Neural cell (in vitro differentiated cells): ENCODE measurements around the gene TMPRSS3. TPM values are rescaled to one million over a fixed set of nuclear protein-coding genes. Genes with fewer than 3 reads are reported as not detected.

Source experiments
- H2AFZ ChIP-seq: fragments of 200-600, 300-800 bp; sonication (generic), shearing (Covaris generic); 2 replicates; pipeline ENCODE4 v1.6.0; 2014; ENCODE audit warnings: low read depth, mild to moderate bottlenecking, antibody characterized with exemption, low read length, moderate library complexity
- H3F3A ChIP-seq: fragments of 200-600 bp; shearing (Covaris generic); 2 replicates; pipeline ENCODE4 v1.6.1; 2016; ENCODE audit warnings: mild to moderate bottlenecking, moderate library complexity, mixed read lengths, antibody characterized with exemption, low read length; ENCODE audit not compliant: insufficient read depth, poor library complexity, severe bottlenecking
- H3K27ac ChIP-seq: fragments of 200-600, 300-800 bp; sonication (generic), shearing (Covaris generic); 2 replicates; pipeline ENCODE4 v1.5.1; 2014; ENCODE audit warnings: mild to moderate bottlenecking, low read length, moderate library complexity
- H3K27me3 ChIP-seq: fragments of 300-800, 200-600 bp; sonication (generic), shearing (Covaris generic); 2 replicates; pipeline ENCODE4 v1.6.0; 2014; ENCODE audit warnings: mild to moderate bottlenecking, low read depth, low read length, moderate library complexity; ENCODE audit not compliant: insufficient read depth
- H3K36me3 ChIP-seq: fragments of 300-800, 200-600 bp; sonication (generic), shearing (Covaris generic); 2 replicates; pipeline ENCODE4 v1.5.1; 2014; ENCODE audit warnings: mild to moderate bottlenecking, antibody characterized with exemption, low read length, moderate library complexity; ENCODE audit not compliant: insufficient read depth
- H3K4me2 ChIP-seq: fragments of 300-800, 200-600 bp; sonication (generic), shearing (Covaris generic); 2 replicates; pipeline ENCODE4 v1.6.0; 2014; ENCODE audit warnings: mild to moderate bottlenecking, low read length
- H3K4me3 ChIP-seq: fragments of 300-800, 200-600 bp; sonication (generic), shearing (Covaris generic); 2 replicates; pipeline ENCODE4 v1.5.1; 2014; ENCODE audit warnings: mild to moderate bottlenecking, low read length, moderate library complexity
- H3K79me2 ChIP-seq: fragments of 200-600 bp; shearing (Covaris generic); replicated peaks from 2 replicates; pipeline ENCODE4 v1.6.0; 2014; ENCODE audit warnings: mild to moderate bottlenecking, low read length, moderate library complexity; ENCODE audit not compliant: insufficient read depth
- H3K9ac ChIP-seq: fragments of 300-800, 200-600 bp; sonication (generic), shearing (Covaris generic); 2 replicates; pipeline ENCODE4 v1.6.1; 2016; ENCODE audit warnings: mild to moderate bottlenecking, low read length, mixed read lengths
- H3K9me2 ChIP-seq: fragments of 200-600 bp; shearing (Covaris generic); 2 replicates; pipeline ENCODE4 v1.6.1; 2016; ENCODE audit warnings: mild to moderate bottlenecking, low read length, mixed read lengths; ENCODE audit not compliant: insufficient read depth
- H3K9me3 ChIP-seq: fragments of 200-600, 300-800 bp; sonication (generic), shearing (Covaris generic); 2 replicates; pipeline ENCODE4 v1.6.1; 2016; ENCODE audit warnings: mild to moderate bottlenecking, mixed run types, low read length, moderate library complexity, mixed read lengths
- H4K20me1 ChIP-seq: fragments of 200-600 bp; shearing (Covaris generic); 2 replicates; pipeline ENCODE4 v1.6.1; 2016; ENCODE audit warnings: mild to moderate bottlenecking, mixed run types; ENCODE audit not compliant: insufficient read depth
- EP300 ChIP-seq: fragments of 450-650 bp; conservative IDR thresholded peaks from 2 replicates; pipeline ENCODE4 v1.6.1; 2014; ENCODE audit warnings: antibody characterized with exemption, mild to moderate bottlenecking, moderate library complexity; ENCODE audit not compliant: poor library complexity, severe bottlenecking
- EZH2 ChIP-seq: fragments of 200-600, 300-800 bp; shearing (Covaris generic), sonication (generic); IDR thresholded peaks from 2 replicates; pipeline ENCODE4 v1.6.1; 2014; ENCODE audit warnings: antibody characterized with exemption, low read length, borderline replicate concordance, mild to moderate bottlenecking; ENCODE audit not compliant: insufficient read depth, poor library complexity, severe bottlenecking
- POLR2AphosphoS5 ChIP-seq: IDR thresholded peaks from 2 replicates; pipeline ENCODE4 v1.6.1; 2012
- SMC3 ChIP-seq: fragments of 450-650 bp; conservative IDR thresholded peaks from 2 replicates; pipeline ENCODE4 v1.6.1; 2014; ENCODE audit warnings: antibody characterized with exemption, mild to moderate bottlenecking, moderate library complexity; ENCODE audit not compliant: poor library complexity
- TAF1 ChIP-seq: IDR thresholded peaks from 2 replicates; pipeline ENCODE4 v1.6.1; 2012; ENCODE audit warnings: low read depth
- polyA plus RNA-seq: library from polyadenylated mRNA; depleted of rRNA; stranded (reverse); fragments of >200 nt; gene quantifications from 2 replicates; pipeline ENCODE4 v1.2.3, GENCODE V29; 2014
- small RNA-seq, 3 experiments: library from RNA; depleted of rRNA; stranded (forward); fragments of <200 nt; gene quantifications; one replicate each; pipeline ENCODE3, GENCODE V24; 2012

Gene TMPRSS3
- polyA plus RNA-seq, 1 donor from 2014 or later, result 0.12 TPM

DNA sequence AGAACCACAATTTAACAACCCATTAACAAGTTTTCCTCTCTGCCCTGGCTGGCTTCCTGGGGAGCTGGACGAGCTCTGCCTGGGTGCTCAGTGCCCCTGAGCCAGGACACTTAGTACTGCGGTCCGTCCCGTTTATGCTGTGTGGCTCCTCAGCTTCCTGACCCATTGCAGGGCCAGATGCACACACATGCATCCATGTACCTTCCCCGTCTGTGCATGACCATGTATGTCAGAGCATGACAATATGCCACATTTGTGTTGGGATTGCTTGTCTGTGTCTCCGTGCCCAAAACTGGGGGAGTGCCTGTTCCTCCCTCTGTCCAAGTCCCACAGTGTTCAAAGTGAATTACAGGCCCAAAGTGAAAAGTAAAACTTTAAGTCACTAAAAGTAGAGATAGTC is 71.0 kb downstream of the TMPRSS3 start:
- Histone ChIP-seq H3K9ac (no peak overlapping the region), H3K4me3 (no peak overlapping the region), H2AFZ (no peak overlapping the region), H3K9me3 (no peaks in the 10 kb centered on the region), H3K79me2 (no peaks in the 10 kb centered on the region), H3K27me3 (no peaks in the 10 kb centered on the region), H3K27ac (no peak overlapping the region), H3K4me2 (no peak overlapping the region), H3F3A (no peaks in the 10 kb centered on the region), H4K20me1 (no peaks in the 10 kb centered on the region), H3K9me2 (no peaks in the 10 kb centered on the region), H3K36me3 (no peaks in the 10 kb centered on the region)
- TF ChIP-seq EZH2, result no peak
- no peak for TF ChIP-seq POLR2AphosphoS5
- TF ChIP-seq SMC3, result no peak
- TF ChIP-seq TAF1, result no peak
- no peak for TF ChIP-seq EP300

Small RNA genes lying within 50 kb of the gene (small RNA-seq; reads per million reads assigned to genes)
- gene RNU6-1149P, result 0 reads per million in 3 experiments

Other genes with a start within 250 kb of the TMPRSS3 start
- gene ABCG1, start 176.9 kb downstream of the TMPRSS3 start, polyA plus RNA-seq, result 14.2 and 17.1 TPM in 2 replicates
- gene TFF3, start 80.6 kb downstream of the TMPRSS3 start, polyA plus RNA-seq, result not detected in 2 replicates
- gene TFF2, start 45.1 kb downstream of the TMPRSS3 start, polyA plus RNA-seq, result not detected in 2 replicates
- gene TFF1, start 29.5 kb downstream of the TMPRSS3 start, polyA plus RNA-seq, result not detected in 2 replicates
- gene UBASH3A, start 7.8 kb upstream of the TMPRSS3 start, polyA plus RNA-seq, result not detected in 2 replicates
- 0.58 and 1.3 TPM in 2 replicates for gene RSPH1, start 100.2 kb upstream of the TMPRSS3 start, polyA plus RNA-seq
- 60.7 and 64.4 TPM in 2 replicates for gene SLC37A1, start 117.8 kb upstream of the TMPRSS3 start, polyA plus RNA-seq